Hippocampal formation (tissue), 2 donors: ENCODE measurements around the gene AKAP6.
A peak's percentile ranks its signal among the peaks of the same experiment; 100 is the strongest.

Experiments used
- DNase-seq, 2 donors: peaks; one replicate each; lab custom pipeline; 2025; lab: John Stamatoyannopoulos, UW

The AKAP6 gene

GRCh38 chr14:32480337-32480736, 151.2 kb downstream of the AKAP6 start:
- no peak for DNase-seq

- DNase-seq = no peak
Measured at GRCh38 chr14:32481707-32482106, 152.6 kb downstream of the AKAP6 start.

- DNase-seq = no peak
Measured at GRCh38 chr14:32491416-32492016, 162.4 kb downstream of the AKAP6 start.

- DNase-seq = no peak
Measured at GRCh38 chr14:32492457-32492856, 163.4 kb downstream of the AKAP6 start.

GRCh38 chr14:32494609-32495434, 165.7 kb downstream of the AKAP6 start:
- no peak for DNase-seq

- DNase-seq = no peak
Measured at GRCh38 chr14:32495435-32495734, 166.3 kb downstream of the AKAP6 start.

GRCh38 chr14:32497248-32497647, 168.2 kb downstream of the AKAP6 start:
- no peak for DNase-seq

GRCh38 chr14:32507029-32507984, 178.2 kb downstream of the AKAP6 start:
- DNase-seq = no peak

- DNase-seq = peak in 1 of 2 donors; percentile 78
Measured at GRCh38 chr14:32508281-32508680, 179.2 kb downstream of the AKAP6 start.

GRCh38 chr14:32509632-32510187, 180.6 kb downstream of the AKAP6 start:
- DNase-seq = peak; percentile 82 to 99

- DNase-seq = no peak
Measured at GRCh38 chr14:32510815-32511214, 181.7 kb downstream of the AKAP6 start.

- no peak for DNase-seq
Measured at GRCh38 chr14:32512348-32512747, 183.2 kb downstream of the AKAP6 start.

- no peak for DNase-seq
Measured at GRCh38 chr14:32512813-32513212, 183.7 kb downstream of the AKAP6 start.

- peak in 1 of 2 donors; percentile 66 for DNase-seq
Measured at GRCh38 chr14:32513571-32514009, 184.5 kb downstream of the AKAP6 start.

- no peak for DNase-seq
Measured at GRCh38 chr14:32514236-32514635, 185.1 kb downstream of the AKAP6 start.

GRCh38 chr14:32514681-32515080, 185.6 kb downstream of the AKAP6 start:
- no peak for DNase-seq

- DNase-seq = peak in 1 of 2 donors; percentile 38
Measured at GRCh38 chr14:32524609-32525375, 195.7 kb downstream of the AKAP6 start.

- no peak for DNase-seq
Measured at GRCh38 chr14:32525591-32525990, 196.5 kb downstream of the AKAP6 start.

GRCh38 chr14:32530800-32531199, 201.7 kb downstream of the AKAP6 start:
- DNase-seq = no peak

- no peak for DNase-seq
Measured at GRCh38 chr14:32531942-32532515, 202.9 kb downstream of the AKAP6 start.

- DNase-seq = no peak
Measured at GRCh38 chr14:32534145-32534544, 205.0 kb downstream of the AKAP6 start.
